HCT116 (cell line): ENCODE measurements around the gene RTN1. TPM values are rescaled to one million over a fixed set of nuclear protein-coding genes. Genes with fewer than 3 reads are reported as not detected.

Experiments used
- ATAC-seq: fragments of 200-7000 bp; cut with Tn5 transposase; 2 replicates; pipeline ENCODE4 v1.9.1; 2020; ENCODE audit warnings: mild to moderate bottlenecking, moderate library complexity
- BruUV-seq: library from RNA; stranded (reverse); fragments of 400-500 nt; replicated peaks from 2 replicates; lab custom pipeline; 2021; lab: Mats Ljungman, UMichigan
- CTCF ChIA-PET: fragments of 300-600 bp; sonication (Branson Sonifier 250); formaldehyde crosslinking; loops from one replicate; lab custom pipeline; 2021; ENCODE audit warnings: antibody characterized with exemption; lab: Charles Lee
- POLR2A ChIA-PET: fragments of 300-600, 350-600 bp; sonication (Branson Sonifier 250); formaldehyde crosslinking; loops from one replicate; lab custom pipeline; 2021; ENCODE audit warnings: antibody characterized with exemption; lab: Charles Lee
- RAD21 ChIA-PET, 2 experiments: fragments of 300-600 bp; sonication (Branson Sonifier 250); formaldehyde crosslinking; loops; one replicate each; lab custom pipeline; 2023; ENCODE audit warnings: low total read pairs in 2 of 2; ENCODE audit not compliant: uncharacterized antibody in 2 of 2, unreplicated experiment in 2 of 2, low non-redundant PET in 1 of 2; lab: Charles Lee
- DNase-seq: peaks from one replicate; pipeline ENCODE4 v3.0.0-alpha.2; 2010; ENCODE audit warnings: low read depth, low spot score
- H2AFZ ChIP-seq: fragments of 200-600 bp; shearing (Covaris generic), sonication (generic); 2 replicates; pipeline ENCODE4 v1.6.1; 2017; ENCODE audit warnings: low read depth, mixed run types, mixed read lengths, antibody characterized with exemption, low read length; ENCODE audit not compliant: poor library complexity, severe bottlenecking
- H3K27ac ChIP-seq: 2 replicates; pipeline ENCODE4 v1.5.1; 2012; ENCODE audit warnings: low read depth, low read length
- H3K27me3 ChIP-seq: fragments of 200-600 bp; sonication (generic); 2 replicates; pipeline ENCODE4 v1.6.1; 2016; ENCODE audit warnings: mixed run types, low read length, mixed read lengths; ENCODE audit not compliant: insufficient read depth
- H3K36me3 ChIP-seq, 2 experiments: fragments of 200-500 bp in 1 of 2; fragments of 200-600 bp in 1 of 2; sonication (Bioruptor generic) in 1 of 2; sonication (generic) in 1 of 2; 2 replicates each; pipeline versions ENCODE4 v1.5.1 to v1.6.1; 2014 to 2016; ENCODE audit warnings: low read length in 2 of 2, inconsistent platforms in 1 of 2, mixed read lengths in 1 of 2, mixed run types in 1 of 2; ENCODE audit not compliant: insufficient read depth in 2 of 2, control insufficient read depth in 1 of 2
- H3K4me1 ChIP-seq, 2 experiments: fragments of 200-600 bp in 1 of 2; sonication (generic) in 1 of 2; 2 replicates each; pipeline versions ENCODE4 v1.5.1 to v1.6.1; 2012 to 2017; ENCODE audit warnings: low read length in 2 of 2, inconsistent platforms in 1 of 2, mild to moderate bottlenecking in 1 of 2, mixed read lengths in 1 of 2, mixed run types in 1 of 2, moderate library complexity in 1 of 2; ENCODE audit not compliant: insufficient read depth in 2 of 2, control insufficient read depth in 1 of 2
- H3K4me2 ChIP-seq: fragments of 200-600 bp; sonication (generic); 2 replicates; pipeline ENCODE4 v1.6.1; 2017; ENCODE audit warnings: mixed run types, low read length, mixed read lengths
- H3K4me3 ChIP-seq, 2 experiments: fragments of 200-600 bp in 1 of 2; sonication (generic) in 1 of 2; replicated peaks in 1 of 2; 2 replicates each; pipeline ENCODE4 v1.5.1; 2011 to 2016; ENCODE audit warnings: low read length in 2 of 2, control low read depth in 1 of 2, low read depth in 1 of 2, mild to moderate bottlenecking in 1 of 2, mixed read lengths in 1 of 2, mixed run types in 1 of 2
- H3K79me2 ChIP-seq: fragments of 200-600 bp; sonication (generic); 2 replicates; pipeline ENCODE4 v1.6.1; 2017; ENCODE audit warnings: mild to moderate bottlenecking, mixed run types, low read length, moderate library complexity, mixed read lengths; ENCODE audit not compliant: insufficient read depth
- H3K9ac ChIP-seq: fragments of 200-600 bp; sonication (generic); 2 replicates; pipeline ENCODE4 v1.6.1; 2016; ENCODE audit warnings: low read length, mixed read lengths
- H3K9me2 ChIP-seq: fragments of 200-600 bp; sonication (generic), shearing (Covaris generic); 2 replicates; pipeline ENCODE4 v1.6.1; 2017; ENCODE audit warnings: mixed run types, mild to moderate bottlenecking, moderate library complexity; ENCODE audit not compliant: insufficient read depth
- H3K9me3 ChIP-seq, 2 experiments: fragments of 200-500 bp in 1 of 2; fragments of 200-600 bp in 1 of 2; sonication (Bioruptor generic) in 1 of 2; sonication (generic) in 1 of 2; 2 replicates each; pipeline ENCODE4 v1.6.1; 2014 to 2017; ENCODE audit warnings: low read length in 2 of 2, mixed read lengths in 2 of 2, inconsistent platforms in 1 of 2, low read depth in 1 of 2, mild to moderate bottlenecking in 1 of 2, mixed run types in 1 of 2, moderate library complexity in 1 of 2; ENCODE audit not compliant: control insufficient read depth in 1 of 2, insufficient read depth in 1 of 2
- H4K20me1 ChIP-seq: fragments of 200-600 bp; sonication (generic), shearing (Covaris generic); 2 replicates; pipeline ENCODE4 v1.6.1; 2017; ENCODE audit warnings: mixed run types, mild to moderate bottlenecking, moderate library complexity; ENCODE audit not compliant: insufficient read depth
- CBX3 ChIP-seq: IDR thresholded peaks from 2 replicates; pipeline ENCODE4 v1.6.1; 2012; ENCODE audit warnings: low read depth
- ELF1 ChIP-seq: IDR thresholded peaks from 2 replicates; pipeline ENCODE4 v1.6.1; 2012; ENCODE audit warnings: low read depth, borderline replicate concordance
- FOSL1 ChIP-seq: IDR thresholded peaks from 2 replicates; pipeline ENCODE4 v1.6.1; 2012; ENCODE audit warnings: low read depth
- POLR2A ChIP-seq: IDR thresholded peaks from 2 replicates; pipeline ENCODE4 v1.7.0; 2011; ENCODE audit warnings: borderline replicate concordance; ENCODE audit not compliant: insufficient read depth, insufficient read length; ENCODE audit errors: extremely low read depth
- POLR2AphosphoS5 ChIP-seq: IDR thresholded peaks from 2 replicates; pipeline ENCODE4 v1.6.1; 2011; ENCODE audit warnings: mild to moderate bottlenecking, low read depth, low read length, moderate library complexity
- SP1 ChIP-seq: IDR thresholded peaks from 2 replicates; pipeline ENCODE4 v1.6.1; 2012; ENCODE audit warnings: low read depth
- SRF ChIP-seq: IDR thresholded peaks from 2 replicates; pipeline ENCODE4 v1.6.1; 2012; ENCODE audit warnings: low read depth
- TCF7L2 ChIP-seq: IDR thresholded peaks from 2 replicates; pipeline ENCODE4 v1.7.0; 2011; ENCODE audit warnings: borderline replicate concordance, inconsistent platforms; ENCODE audit not compliant: insufficient read depth, insufficient read length; ENCODE audit errors: extremely low read depth
- ZNF274 ChIP-seq: fragments of 200-500 bp; sonication (Bioruptor generic); IDR thresholded peaks from 2 replicates; pipeline ENCODE4 v1.6.1; 2014; ENCODE audit warnings: mild to moderate bottlenecking, low read depth, low read length, inconsistent platforms
- intact Hi-C: fragments of 100-400 bp; cut with micrococcal nuclease; formaldehyde crosslinking; loops from 2 replicates; pipeline ENCODE4 v1.10.0; 2022
- total RNA-seq: library from RNA; stranded (reverse); gene quantifications from one replicate; pipeline ENCODE4 v1.2.1, GENCODE V29; 2021; ENCODE audit not compliant: unreplicated experiment
- TF ChIP-seq, protein P1 (sequence below), 3 experiments: fragments of 200-600 bp in 1 of 3; sonication (generic) in 1 of 3; IDR thresholded peaks in 2 of 3; conservative IDR thresholded peaks in 1 of 3; 2 replicates each; pipeline ENCODE4 v1.5.1; 2012 to 2017; ENCODE audit warnings: low read depth in 2 of 3, low read length in 2 of 3, antibody characterized with exemption in 1 of 3, borderline replicate concordance in 1 of 3, control low read depth in 1 of 3, mild to moderate bottlenecking in 1 of 3, mixed read lengths in 1 of 3, mixed run types in 1 of 3, moderate library complexity in 1 of 3; ENCODE audit not compliant: insufficient read depth in 1 of 3
- TF ChIP-seq, protein P2 (sequence below): IDR thresholded peaks from 2 replicates; pipeline ENCODE4 v1.6.1; 2012
- TF ChIP-seq, protein P3 (sequence below): IDR thresholded peaks from 2 replicates; pipeline ENCODE4 v1.6.1; 2011; ENCODE audit warnings: mild to moderate bottlenecking, low read length, moderate library complexity; ENCODE audit not compliant: insufficient replicate concordance; ENCODE audit errors: extremely low read depth
- TF ChIP-seq, protein P4 (sequence below): IDR thresholded peaks from 2 replicates; pipeline ENCODE4 v1.6.1; 2012; ENCODE audit warnings: low read depth

The RTN1 gene
- total RNA-seq, 1 experiment from 2014 or later, result 0.57 TPM

DNA sequence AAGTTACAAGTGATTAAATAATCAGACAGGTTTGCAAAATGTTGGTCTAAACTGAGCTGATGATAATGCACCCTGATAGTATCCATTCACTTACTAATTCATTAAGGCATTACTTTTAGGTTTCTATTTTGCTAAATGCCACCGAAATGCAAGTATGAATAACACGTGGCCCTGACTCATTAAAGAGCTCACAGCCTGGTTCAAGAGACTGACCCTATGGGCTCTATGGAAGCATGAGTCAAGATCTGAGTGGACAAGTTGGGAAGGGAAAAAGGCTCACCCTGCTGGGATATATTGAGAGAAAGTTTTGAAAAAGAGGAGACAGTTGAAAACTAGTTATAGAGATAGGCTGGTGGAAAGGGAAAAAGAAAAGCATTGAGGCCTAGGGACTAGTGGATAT lies 34.6 kb upstream of the RTN1 start:
- Histone ChIP-seq H3K27me3 (no peaks in the 10 kb centered on the region), H3K4me1 (no peaks in the 10 kb centered on the region), H3K36me3 (no peaks in the 10 kb centered on the region), H3K27ac (no peak overlapping the region), H3K9me3 (no peaks in the 10 kb centered on the region), H3K79me2 (no peaks in the 10 kb centered on the region)
- CTCF ChIA-PET, result no interaction called here
- intact Hi-C loops, result no loop called here
- no peak for ATAC-seq
- DNase-seq, result no peak
- POLR2A ChIA-PET, result no interaction called here
- no peak for TF ChIP-seq POLR2AphosphoS5
- no peak for TF ChIP-seq ELF1
- TF ChIP-seq, protein P1, sequence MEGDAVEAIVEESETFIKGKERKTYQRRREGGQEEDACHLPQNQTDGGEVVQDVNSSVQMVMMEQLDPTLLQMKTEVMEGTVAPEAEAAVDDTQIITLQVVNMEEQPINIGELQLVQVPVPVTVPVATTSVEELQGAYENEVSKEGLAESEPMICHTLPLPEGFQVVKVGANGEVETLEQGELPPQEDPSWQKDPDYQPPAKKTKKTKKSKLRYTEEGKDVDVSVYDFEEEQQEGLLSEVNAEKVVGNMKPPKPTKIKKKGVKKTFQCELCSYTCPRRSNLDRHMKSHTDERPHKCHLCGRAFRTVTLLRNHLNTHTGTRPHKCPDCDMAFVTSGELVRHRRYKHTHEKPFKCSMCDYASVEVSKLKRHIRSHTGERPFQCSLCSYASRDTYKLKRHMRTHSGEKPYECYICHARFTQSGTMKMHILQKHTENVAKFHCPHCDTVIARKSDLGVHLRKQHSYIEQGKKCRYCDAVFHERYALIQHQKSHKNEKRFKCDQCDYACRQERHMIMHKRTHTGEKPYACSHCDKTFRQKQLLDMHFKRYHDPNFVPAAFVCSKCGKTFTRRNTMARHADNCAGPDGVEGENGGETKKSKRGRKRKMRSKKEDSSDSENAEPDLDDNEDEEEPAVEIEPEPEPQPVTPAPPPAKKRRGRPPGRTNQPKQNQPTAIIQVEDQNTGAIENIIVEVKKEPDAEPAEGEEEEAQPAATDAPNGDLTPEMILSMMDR (IDR thresholded peaks at IDR 0.05 in 2 of 3, conservative IDR thresholded peaks at IDR 0.05 in 1 of 3; ENCODE audit: borderline replicate concordance in 1 of 3, insufficient read depth in 1 of 3, low read depth in 2 of 3, low read length in 2 of 3), result no peak
- TF ChIP-seq TCF7L2, result no peak
- no peak for TF ChIP-seq CBX3
- TF ChIP-seq, protein P2, sequence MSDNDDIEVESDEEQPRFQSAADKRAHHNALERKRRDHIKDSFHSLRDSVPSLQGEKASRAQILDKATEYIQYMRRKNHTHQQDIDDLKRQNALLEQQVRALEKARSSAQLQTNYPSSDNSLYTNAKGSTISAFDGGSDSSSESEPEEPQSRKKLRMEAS, result no peak
- TF ChIP-seq FOSL1, result no peak
- TF ChIP-seq, protein P3, sequence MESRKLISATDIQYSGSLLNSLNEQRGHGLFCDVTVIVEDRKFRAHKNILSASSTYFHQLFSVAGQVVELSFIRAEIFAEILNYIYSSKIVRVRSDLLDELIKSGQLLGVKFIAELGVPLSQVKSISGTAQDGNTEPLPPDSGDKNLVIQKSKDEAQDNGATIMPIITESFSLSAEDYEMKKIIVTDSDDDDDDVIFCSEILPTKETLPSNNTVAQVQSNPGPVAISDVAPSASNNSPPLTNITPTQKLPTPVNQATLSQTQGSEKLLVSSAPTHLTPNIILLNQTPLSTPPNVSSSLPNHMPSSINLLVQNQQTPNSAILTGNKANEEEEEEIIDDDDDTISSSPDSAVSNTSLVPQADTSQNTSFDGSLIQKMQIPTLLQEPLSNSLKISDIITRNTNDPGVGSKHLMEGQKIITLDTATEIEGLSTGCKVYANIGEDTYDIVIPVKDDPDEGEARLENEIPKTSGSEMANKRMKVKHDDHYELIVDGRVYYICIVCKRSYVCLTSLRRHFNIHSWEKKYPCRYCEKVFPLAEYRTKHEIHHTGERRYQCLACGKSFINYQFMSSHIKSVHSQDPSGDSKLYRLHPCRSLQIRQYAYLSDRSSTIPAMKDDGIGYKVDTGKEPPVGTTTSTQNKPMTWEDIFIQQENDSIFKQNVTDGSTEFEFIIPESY, result no peak
- TF ChIP-seq, protein P4, sequence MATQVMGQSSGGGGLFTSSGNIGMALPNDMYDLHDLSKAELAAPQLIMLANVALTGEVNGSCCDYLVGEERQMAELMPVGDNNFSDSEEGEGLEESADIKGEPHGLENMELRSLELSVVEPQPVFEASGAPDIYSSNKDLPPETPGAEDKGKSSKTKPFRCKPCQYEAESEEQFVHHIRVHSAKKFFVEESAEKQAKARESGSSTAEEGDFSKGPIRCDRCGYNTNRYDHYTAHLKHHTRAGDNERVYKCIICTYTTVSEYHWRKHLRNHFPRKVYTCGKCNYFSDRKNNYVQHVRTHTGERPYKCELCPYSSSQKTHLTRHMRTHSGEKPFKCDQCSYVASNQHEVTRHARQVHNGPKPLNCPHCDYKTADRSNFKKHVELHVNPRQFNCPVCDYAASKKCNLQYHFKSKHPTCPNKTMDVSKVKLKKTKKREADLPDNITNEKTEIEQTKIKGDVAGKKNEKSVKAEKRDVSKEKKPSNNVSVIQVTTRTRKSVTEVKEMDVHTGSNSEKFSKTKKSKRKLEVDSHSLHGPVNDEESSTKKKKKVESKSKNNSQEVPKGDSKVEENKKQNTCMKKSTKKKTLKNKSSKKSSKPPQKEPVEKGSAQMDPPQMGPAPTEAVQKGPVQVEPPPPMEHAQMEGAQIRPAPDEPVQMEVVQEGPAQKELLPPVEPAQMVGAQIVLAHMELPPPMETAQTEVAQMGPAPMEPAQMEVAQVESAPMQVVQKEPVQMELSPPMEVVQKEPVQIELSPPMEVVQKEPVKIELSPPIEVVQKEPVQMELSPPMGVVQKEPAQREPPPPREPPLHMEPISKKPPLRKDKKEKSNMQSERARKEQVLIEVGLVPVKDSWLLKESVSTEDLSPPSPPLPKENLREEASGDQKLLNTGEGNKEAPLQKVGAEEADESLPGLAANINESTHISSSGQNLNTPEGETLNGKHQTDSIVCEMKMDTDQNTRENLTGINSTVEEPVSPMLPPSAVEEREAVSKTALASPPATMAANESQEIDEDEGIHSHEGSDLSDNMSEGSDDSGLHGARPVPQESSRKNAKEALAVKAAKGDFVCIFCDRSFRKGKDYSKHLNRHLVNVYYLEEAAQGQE, result no peak
- no peak for TF ChIP-seq SP1
- TF ChIP-seq SRF, result no peak
- no peak for TF ChIP-seq POLR2A
- no peak for TF ChIP-seq ZNF274
- TF ChIP-seq, all 23 proteins: peak for 0
- H3K4me2 ChIP-seq, result no peak overlapping the region
- RAD21 ChIA-PET, result no interaction called here
- no TSS peak for BruUV-seq
- no peak overlapping the region for H3K9ac ChIP-seq
- no peak overlapping the region for H3K4me3 ChIP-seq
- H4K20me1 ChIP-seq, result no peaks in the 10 kb centered on the region
- H3K9me2 ChIP-seq, result no peaks in the 10 kb centered on the region
- no peak overlapping the region for H2AFZ ChIP-seq
